Uterus (tissue), 2 donors: Measurements from ENCODE around the gene CELF4.

Experiments used
- POLR2A ChIP-seq, 2 donors: fragments of 450-650 bp; IDR thresholded peaks; one replicate each; pipeline ENCODE4 v1.6.1; 2016; ENCODE audit warnings: antibody characterized with exemption in 2 of 2, mild to moderate bottlenecking in 1 of 2, moderate library complexity in 1 of 2
- TF ChIP-seq, protein P1 (sequence below), 4 experiments: fragments of 200-600 bp in 2 of 4; fragments of 450-650 bp in 2 of 4; sonication (generic) in 2 of 4; IDR thresholded peaks; one replicate each; pipeline ENCODE4 v1.5.1; 2016 to 2019; ENCODE audit warnings: antibody characterized with exemption in 4 of 4, mild to moderate bottlenecking in 2 of 4, moderate library complexity in 1 of 4

DNA sequence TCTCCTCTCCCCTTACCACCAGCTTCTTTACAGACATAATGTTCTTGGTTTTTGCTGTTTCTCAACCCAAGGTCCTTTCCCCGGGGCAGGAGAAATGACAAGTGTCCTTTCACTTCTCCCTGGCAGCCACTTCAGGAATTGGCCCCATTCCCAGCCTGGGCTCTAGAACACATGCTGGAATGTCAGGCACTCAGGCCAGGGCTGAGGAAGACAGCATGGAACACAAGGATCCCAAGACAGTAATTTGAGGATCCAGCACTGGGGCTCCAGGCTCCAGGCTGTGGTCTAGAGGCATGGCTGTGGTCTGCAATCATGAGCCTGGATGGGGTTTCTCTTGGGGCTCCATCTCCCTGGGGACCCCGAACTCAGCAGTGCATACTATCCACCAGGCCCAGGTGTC is 201.4 kb downstream of the CELF4 start:
- TF ChIP-seq, protein P1, sequence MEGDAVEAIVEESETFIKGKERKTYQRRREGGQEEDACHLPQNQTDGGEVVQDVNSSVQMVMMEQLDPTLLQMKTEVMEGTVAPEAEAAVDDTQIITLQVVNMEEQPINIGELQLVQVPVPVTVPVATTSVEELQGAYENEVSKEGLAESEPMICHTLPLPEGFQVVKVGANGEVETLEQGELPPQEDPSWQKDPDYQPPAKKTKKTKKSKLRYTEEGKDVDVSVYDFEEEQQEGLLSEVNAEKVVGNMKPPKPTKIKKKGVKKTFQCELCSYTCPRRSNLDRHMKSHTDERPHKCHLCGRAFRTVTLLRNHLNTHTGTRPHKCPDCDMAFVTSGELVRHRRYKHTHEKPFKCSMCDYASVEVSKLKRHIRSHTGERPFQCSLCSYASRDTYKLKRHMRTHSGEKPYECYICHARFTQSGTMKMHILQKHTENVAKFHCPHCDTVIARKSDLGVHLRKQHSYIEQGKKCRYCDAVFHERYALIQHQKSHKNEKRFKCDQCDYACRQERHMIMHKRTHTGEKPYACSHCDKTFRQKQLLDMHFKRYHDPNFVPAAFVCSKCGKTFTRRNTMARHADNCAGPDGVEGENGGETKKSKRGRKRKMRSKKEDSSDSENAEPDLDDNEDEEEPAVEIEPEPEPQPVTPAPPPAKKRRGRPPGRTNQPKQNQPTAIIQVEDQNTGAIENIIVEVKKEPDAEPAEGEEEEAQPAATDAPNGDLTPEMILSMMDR (IDR thresholded peaks at IDR 0.05) = no peak
- TF ChIP-seq POLR2A (IDR thresholded peaks at IDR 0.05) = no peak
